Fibroblast of the conjunctiva (primary cell): ENCODE data around the gene TCERG1.

Experiments
- DNase-seq: peaks from one replicate; pipeline ENCODE4 v3.0.0-alpha.2; 2010; ENCODE audit warnings: low read depth

TCERG1 gene

GRCh38 chr5:146457431-146457830 is 10.3 kb downstream of the TCERG1 start:
- no peak for DNase-seq

GRCh38 chr5:146458894-146459293 is 11.8 kb downstream of the TCERG1 start:
- no peak for DNase-seq

DNA sequence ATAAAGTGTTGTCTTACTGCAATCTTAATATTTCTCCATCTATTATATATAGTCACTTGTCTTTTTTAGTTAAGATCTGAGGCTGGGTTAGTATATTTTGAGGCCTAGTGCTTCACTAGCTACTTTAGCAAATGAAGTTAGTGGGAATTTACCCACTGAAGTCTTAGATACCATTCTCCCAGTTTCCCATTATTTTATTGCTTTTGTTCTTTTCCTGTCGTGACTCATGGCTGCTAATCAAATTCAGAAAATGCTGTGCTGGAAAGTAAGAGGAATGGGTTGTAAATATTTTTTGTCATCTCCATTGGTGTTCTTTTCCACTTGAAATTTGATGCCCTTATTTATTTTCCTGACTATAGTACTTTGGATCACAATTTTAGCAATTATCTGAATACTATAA is 14.2 kb downstream of the TCERG1 start:
- no peak for DNase-seq

GRCh38 chr5:146463446-146463845 is 16.3 kb downstream of the TCERG1 start:
- DNase-seq: no peak

GRCh38 chr5:146466521-146467349 is 19.6 kb downstream of the TCERG1 start:
- no peak for DNase-seq

DNA sequence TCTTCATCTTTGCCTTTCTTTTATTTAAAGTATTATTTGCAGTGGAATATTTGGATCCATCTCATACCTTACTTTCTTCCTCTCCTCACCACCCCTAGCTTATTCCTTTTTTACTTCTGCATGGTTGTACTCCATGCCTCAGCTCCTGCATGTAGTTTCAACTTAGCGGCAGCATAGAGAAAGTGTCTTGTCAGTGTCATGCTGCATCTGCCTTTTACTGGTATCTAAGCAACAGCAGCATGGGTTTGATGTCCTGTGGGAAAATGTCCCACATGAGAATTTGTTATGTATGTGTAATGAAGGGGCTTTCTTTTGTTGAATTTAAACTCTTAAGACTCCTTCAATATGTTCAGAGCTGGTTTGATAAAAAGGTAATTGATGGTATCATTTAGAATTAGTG is 20.6 kb downstream of the TCERG1 start:
- DNase-seq: no peak

DNA sequence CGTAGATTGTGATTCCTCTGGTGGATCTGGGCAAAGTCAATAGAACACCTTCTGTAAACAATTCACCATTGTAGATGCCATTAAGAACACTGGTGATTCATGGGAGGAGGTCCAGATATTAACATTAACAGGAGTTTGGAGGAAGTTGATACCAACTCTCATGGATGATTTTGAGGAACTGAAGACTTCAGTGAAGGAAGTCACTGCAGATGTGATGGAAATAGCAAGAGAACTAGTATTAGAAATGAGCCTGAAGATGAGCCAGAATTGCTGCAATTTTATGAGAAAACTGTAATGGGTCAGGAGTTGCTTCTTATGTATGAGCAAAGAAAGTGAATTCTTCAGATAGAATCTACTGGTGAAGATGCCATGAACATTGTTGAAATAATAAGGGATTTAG is 26.9 kb downstream of the TCERG1 start:
- no peak for DNase-seq

- no peak for DNase-seq
These were observed 28.2 kb downstream of the TCERG1 start for GRCh38 chr5:146475190-146475780.

- DNase-seq: no peak
These were observed 28.8 kb downstream of the TCERG1 start for GRCh38 chr5:146475906-146476305.

DNA sequence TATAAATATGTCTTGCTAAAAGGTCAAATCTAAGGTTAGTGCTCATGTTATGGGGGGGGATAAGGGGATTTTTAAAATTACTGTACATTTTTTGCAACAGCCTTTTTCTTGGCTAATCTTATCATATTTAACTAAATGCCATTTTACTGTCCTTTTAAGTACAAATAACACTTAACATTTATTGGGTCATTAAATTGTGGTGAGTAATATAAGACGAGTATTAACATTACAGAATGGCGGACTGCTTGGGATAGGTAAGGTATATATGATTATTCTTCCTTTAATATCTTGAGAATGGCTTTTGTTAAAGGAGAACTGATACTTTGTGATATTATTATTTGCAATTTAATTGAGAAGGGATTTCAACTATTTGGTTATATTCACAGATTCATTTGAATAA is 35.6 kb downstream of the TCERG1 start:
- no peak for DNase-seq

DNA sequence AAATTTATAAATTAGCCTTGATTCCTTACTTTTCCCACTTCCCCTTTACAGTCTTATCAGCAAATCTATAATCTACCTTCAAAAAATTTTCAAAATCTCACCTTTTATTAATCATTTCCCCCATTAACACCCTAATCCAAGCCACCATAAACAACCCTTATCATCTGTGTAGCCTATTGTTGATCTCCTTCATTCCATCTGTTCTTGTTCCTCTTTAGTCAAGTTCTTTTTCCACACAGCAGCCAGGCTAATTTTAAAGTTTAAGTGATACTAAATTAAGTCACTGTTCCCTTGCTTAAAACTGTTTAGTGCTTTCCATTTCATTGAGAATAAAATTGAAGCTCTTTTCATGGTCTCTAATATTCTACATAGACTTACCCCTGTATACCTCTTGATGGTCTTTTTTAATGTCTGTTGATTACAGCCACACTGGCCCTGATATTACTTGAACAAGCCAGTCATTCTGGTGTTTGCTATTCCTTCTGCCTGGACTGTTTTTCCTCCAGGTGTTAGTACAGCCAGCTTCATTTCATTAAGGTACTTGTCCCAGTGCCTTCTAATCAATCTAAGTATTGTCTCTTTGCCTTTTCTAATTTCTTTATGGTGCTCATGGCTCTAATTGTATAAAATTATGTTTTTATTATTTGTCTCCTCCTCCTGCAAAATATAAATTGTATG is 37.7 kb downstream of the TCERG1 start:
- no peak for DNase-seq

GRCh38 chr5:146490089-146490843 is 43.1 kb downstream of the TCERG1 start:
- DNase-seq: no peak

DNA sequence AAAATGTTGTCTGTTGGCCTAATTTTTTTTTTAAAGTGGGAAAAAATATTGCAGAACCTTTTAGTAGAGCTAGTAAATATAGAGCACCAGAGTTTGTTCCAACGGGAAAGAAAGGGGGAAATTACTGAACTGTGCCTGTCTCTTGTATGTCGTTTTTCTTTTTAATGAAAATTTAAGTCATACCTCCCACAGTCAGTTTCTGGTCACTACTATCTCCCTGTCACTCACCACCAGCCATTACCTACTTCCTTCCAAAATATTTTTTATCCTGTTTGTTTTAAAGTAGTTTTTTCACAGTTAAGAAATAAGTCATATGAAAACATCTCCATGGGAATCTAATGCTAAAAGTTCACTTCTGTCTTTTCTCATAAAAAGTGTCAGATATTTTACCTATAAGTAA is 47.5 kb downstream of the TCERG1 start:
- DNase-seq: no peak

DNA sequence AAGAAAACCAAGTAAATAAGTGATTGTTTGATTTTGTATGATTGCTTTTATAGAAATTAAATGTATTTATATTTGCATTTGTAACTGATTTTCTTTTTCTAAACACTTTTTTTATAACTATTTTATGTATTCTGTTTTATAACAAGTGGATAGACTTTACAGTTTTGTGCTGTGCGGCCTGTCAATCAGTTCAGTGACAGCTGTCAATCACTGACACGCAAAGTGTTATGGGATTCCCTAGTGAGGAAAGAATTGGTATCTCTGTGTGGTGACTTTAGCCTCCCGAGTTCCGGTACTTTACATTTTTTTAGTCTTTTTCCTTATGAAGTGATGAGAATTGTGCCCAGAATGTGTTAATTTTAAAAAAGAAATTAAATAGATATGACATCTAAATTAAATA is 52.5 kb downstream of the TCERG1 start:
- DNase-seq: no peak

- DNase-seq: no peak
These were observed 60.3 kb downstream of the TCERG1 start for GRCh38 chr5:146507428-146507827.

- DNase-seq: peak; percentile 23
These were observed 63.5 kb downstream of the TCERG1 start for GRCh38 chr5:146510559-146511125.

DNA sequence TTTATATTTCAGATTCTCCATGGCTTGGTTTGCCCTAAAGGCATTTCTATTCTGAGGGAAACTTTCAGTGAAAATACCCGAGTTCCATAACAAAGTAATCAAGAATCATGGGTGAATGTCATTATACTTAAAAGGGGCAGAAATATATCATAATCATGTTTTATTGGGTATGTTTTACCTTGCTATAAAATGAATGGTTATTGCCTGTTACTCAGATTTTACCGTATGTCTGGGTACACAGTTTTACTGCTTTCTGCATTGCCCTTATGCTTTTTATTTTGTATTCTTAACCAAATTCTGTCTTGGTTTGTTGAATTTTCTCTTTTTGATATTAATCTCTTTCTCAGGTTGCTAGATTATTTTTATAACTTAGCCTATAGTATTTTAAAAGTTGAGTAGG is 66.3 kb downstream of the TCERG1 start:
- DNase-seq: no peak

GRCh38 chr5:146514575-146514974 is 67.4 kb downstream of the TCERG1 start:
- DNase-seq: no peak

DNA sequence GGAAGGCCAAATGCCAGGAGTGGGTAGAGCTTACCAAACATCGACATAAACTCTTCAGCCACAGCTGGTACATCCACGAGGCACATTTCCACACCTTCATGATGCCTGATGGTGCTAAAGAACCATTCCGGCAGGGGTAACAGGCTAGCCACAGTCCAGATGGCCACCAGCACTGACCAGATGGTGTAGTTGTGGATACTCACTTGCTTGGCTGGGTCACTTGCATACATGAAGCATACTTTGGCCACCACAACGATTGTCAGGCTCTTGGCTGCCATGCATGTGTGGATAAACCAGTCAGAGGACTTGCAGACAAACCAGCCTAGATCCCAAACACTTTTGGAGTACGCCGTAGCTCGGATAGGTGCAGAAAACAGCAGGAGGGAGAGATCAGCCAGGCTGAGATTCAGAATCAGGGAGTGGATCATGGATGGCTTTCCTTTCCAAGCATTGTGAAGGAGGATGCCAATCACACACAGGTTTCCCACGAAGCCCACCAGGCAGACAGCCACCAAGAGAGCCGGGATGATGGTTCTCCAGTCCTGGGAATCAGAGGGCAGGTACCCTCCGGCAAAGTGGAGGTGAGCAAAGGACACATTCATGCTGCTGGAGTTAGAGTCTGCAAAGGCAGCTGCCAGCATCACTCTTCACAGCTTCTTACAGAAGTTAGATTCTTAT is 68.5 kb downstream of the TCERG1 start:
- no peak for DNase-seq

GRCh38 chr5:146516151-146516475 is 69.0 kb downstream of the TCERG1 start, which contains the start of gene GPR151:
Gene GPR151 (minus strand): TSS chr5:146516190. CDS start chr5:146516113, 77 bp downstream.
- no peak for DNase-seq

GRCh38 chr5:146519554-146519953 is 72.4 kb downstream of the TCERG1 start:
- no peak for DNase-seq

DNA sequence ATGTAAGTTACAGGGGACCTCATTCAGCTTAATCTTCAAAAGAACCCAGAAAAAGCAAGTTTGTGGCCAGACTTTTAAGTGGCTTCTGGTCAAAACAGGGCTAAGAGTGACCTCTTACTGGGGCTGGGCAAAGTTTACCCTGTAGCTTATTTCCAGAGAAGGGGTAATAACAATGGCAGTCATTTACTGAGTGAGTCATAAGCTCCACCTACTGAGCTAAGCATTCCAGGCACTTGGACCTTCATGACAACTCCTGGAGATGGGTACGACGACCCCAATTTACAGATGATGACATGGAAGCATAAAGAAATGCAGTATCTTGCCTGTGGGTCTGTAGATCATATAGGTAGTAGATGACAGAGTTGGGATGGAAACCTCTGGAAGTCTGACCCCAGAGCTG is 73.6 kb downstream of the TCERG1 start:
- DNase-seq: no peak
